Activated CD4-positive, alpha-beta memory T cell treated with anti-CD3 and anti-CD28 coated beads, Interleukin-2, amount 10 ng/mL, durations not matched to agents 7 days and 5 days (primary cell): ENCODE results near the gene ZNF597. TPM values are rescaled to one million over a fixed set of nuclear protein-coding genes. Genes with fewer than 3 reads are reported as not detected.
"Not testable (repeated sequence)": the region's sequence is repeated elsewhere in the genome, so short reads cannot be mapped to it uniquely, and the experiment has no call there.

Experiments used
- CTCF ChIA-PET: fragments of 350-600 bp; sonication (Branson Sonifier 250); formaldehyde crosslinking; loops from one replicate; lab custom pipeline; 2021; ENCODE audit warnings: antibody characterized with exemption, inconsistent platforms; lab: Charles Lee
- POLR2A ChIA-PET: fragments of 350-600 bp; sonication (Branson Sonifier 250); formaldehyde crosslinking; loops from one replicate; lab custom pipeline; 2021; ENCODE audit warnings: antibody characterized with exemption; lab: Charles Lee
- DNase-seq: peaks from one replicate; pipeline ENCODE4 v3.0.0-alpha.2; 2020
- H3K27ac Mint-ChIP-seq: one replicate; pipeline ENCODE4 v1.8.0; 2021; ENCODE audit warnings: mild to moderate bottlenecking, mixed read lengths
- H3K27me3 Mint-ChIP-seq: one replicate; pipeline ENCODE4 v1.8.0; 2021; ENCODE audit warnings: mixed read lengths
- H3K36me3 Mint-ChIP-seq: one replicate; pipeline ENCODE4 v1.8.0; 2021; ENCODE audit warnings: low read depth, mixed read lengths
- H3K4me1 Mint-ChIP-seq: one replicate; pipeline ENCODE4 v1.8.0; 2021; ENCODE audit warnings: mixed read lengths
- H3K4me3 Mint-ChIP-seq: one replicate; pipeline ENCODE4 v1.8.0; 2021; ENCODE audit warnings: mild to moderate bottlenecking, mixed read lengths
- H3K9me3 Mint-ChIP-seq: one replicate; pipeline ENCODE4 v1.8.0; 2021; ENCODE audit warnings: mixed read lengths
- total RNA-seq, 2 experiments: library from RNA; stranded (reverse); gene quantifications; one replicate each; pipeline ENCODE4 v1.2.3, GENCODE V29; 2021

Gene ZNF597
- total RNA-seq, 2 experiments from 2014 or later, result 2.1 to 2.2 TPM

- CTCF ChIA-PET, result no interaction called here
- Mint-ChIP-seq H3K4me3 (no peak overlapping the region), H3K36me3 (peaks cover 40% of the 10 kb centered on the region), H3K27ac (no peak overlapping the region), H3K9me3 (no peaks in the 10 kb centered on the region), H3K27me3 (no peaks in the 10 kb centered on the region), H3K4me1 (peaks cover 4% of the 10 kb centered on the region)
- DNase-seq, result no peak
- POLR2A ChIA-PET, result interaction anchor here (0.8 kb wide), 1 partner anchor 77 kb away, joined by 3 read pairs; no protein-coding TSS in a partner anchor
These were observed 38.7 kb upstream of the ZNF597 start for GRCh38 chr16:3481696-3482658.

- no peak overlapping the region for H3K27ac Mint-ChIP-seq
- CTCF ChIA-PET, result no interaction called here
- H3K4me3 Mint-ChIP-seq, result no peak overlapping the region
- H3K4me1 Mint-ChIP-seq, result peaks cover 4% of the 10 kb centered on the region
- DNase-seq, result no peak
- no peaks in the 10 kb centered on the region for H3K9me3 Mint-ChIP-seq
- POLR2A ChIA-PET, result interaction anchor here (0.8 kb wide), 1 partner anchor 78 kb away, joined by 3 read pairs; no protein-coding TSS in a partner anchor
- no peaks in the 10 kb centered on the region for H3K27me3 Mint-ChIP-seq
- H3K36me3 Mint-ChIP-seq, result peaks cover 38% of the 10 kb centered on the region
These were observed 37.8 kb upstream of the ZNF597 start for GRCh38 chr16:3480901-3481695.

GRCh38 chr16:3479654-3480216 is 36.4 kb upstream of the ZNF597 start:
- no peaks in the 10 kb centered on the region for H3K9me3 Mint-ChIP-seq
- peak overlapping the region; percentile 40 for H3K27ac Mint-ChIP-seq
- peaks cover 41% of the 10 kb centered on the region for H3K36me3 Mint-ChIP-seq
- H3K4me3 Mint-ChIP-seq, result no peak overlapping the region
- POLR2A ChIA-PET, result no interaction called here
- CTCF ChIA-PET, result no interaction called here
- no peaks in the 10 kb centered on the region for H3K27me3 Mint-ChIP-seq
- peaks cover 4% of the 10 kb centered on the region for H3K4me1 Mint-ChIP-seq
- no peak for DNase-seq

DNA sequence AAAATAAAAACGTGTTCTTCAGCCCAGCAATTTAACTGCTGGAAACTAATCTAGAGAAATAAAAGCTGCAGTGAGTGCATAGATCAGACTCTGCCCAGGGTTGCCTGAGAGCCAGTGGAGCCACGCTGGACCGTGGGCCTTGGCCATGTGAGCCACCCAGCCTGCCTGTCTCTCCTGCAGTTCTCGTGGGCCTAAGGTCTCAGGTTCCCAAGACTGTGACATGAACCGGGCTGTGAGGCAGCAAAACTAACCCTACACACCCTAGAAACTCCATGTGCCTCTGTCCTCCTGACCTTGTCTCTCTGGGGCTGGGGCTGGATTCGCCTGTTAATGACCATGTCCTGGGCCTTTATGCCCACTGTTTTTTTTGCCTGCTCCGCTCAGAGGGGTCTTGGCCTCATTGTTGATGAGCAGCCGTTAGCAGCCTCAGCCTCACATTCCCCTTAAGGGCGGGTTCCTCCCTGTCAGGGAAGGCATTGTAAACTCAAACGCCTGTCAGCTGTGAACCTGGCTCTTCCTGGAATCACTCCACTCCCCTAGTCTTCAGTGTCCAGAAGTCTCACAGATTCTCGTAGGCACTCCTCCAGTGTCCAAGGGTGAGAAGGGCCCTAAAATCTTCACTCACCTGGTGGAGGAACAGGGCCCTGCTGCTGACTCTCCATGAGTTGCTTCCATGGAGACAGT is 35.1 kb upstream of the ZNF597 start:
- Mint-ChIP-seq H3K36me3 (peaks cover 36% of the 10 kb centered on the region), H3K4me1 (peaks cover 4% of the 10 kb centered on the region), H3K9me3 (no peaks in the 10 kb centered on the region), H3K4me3 (no peak overlapping the region), H3K27me3 (no peaks in the 10 kb centered on the region), H3K27ac (no peak overlapping the region)
- DNase-seq, result no peak
- POLR2A ChIA-PET, result no interaction called here
- CTCF ChIA-PET, result no interaction called here

DNA sequence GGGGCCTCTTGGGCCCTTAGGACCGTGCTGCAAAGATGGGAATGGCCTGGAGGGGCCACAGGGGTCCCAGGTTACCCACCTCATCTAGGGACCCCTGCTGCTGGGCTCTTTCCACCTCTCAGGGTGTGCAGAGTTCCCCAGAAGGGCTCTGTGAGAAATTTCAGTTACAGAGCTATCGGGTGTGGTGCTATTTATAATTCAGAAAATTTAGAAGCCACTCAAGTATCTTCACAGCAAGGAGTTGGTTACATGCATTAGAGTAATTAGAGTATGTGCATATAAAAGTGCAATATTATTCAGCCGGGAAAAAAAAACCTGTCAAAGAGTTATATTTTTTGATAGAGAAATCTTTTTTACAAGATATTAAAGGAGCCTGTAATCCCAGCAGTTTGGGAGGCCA is 33.1 kb upstream of the ZNF597 start:
- Mint-ChIP-seq H3K4me3 (no peak overlapping the region), H3K36me3 (peaks cover 40% of the 10 kb centered on the region), H3K27ac (no peak overlapping the region), H3K9me3 (no peaks in the 10 kb centered on the region), H3K4me1 (peaks cover 12% of the 10 kb centered on the region), H3K27me3 (no peaks in the 10 kb centered on the region)
- no peak for DNase-seq
- ChIA-PET CTCF (no interaction called here), POLR2A (interaction anchor here (0.6 kb wide), 1 partner anchor 405 kb away, joined by 3 read pairs; no protein-coding TSS in a partner anchor)

- CTCF ChIA-PET, result no interaction called here
- Mint-ChIP-seq H3K4me1 (peaks cover 15% of the 10 kb centered on the region), H3K27me3 (no peaks in the 10 kb centered on the region)
These were observed 32.5 kb upstream of the ZNF597 start for GRCh38 chr16:3475604-3476375.

DNA sequence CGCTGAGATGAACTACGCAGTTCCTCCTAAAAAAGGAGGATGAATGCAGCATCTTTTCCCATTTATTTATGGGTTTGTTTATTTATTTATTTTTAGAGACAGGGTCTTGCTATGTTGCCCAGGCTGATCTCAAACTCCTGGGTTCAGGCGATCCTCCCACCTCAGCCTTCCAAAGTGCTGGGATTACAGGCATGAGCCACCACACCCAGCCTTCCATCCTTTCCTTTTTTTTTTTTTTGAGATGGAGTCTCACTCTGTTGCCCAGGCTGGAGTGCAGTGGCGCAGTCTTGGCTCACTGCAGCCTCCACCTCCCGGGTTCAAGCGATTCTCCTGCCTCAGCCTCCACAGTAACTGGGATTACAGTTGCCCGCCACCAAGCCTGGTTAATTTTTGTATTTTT is 31.6 kb upstream of the ZNF597 start:
- H3K4me1 Mint-ChIP-seq, result peaks cover 16% of the 10 kb centered on the region
- H3K9me3 Mint-ChIP-seq, CTCF ChIA-PET, H3K4me3 Mint-ChIP-seq, DNase-seq, H3K27ac Mint-ChIP-seq, H3K27me3 Mint-ChIP-seq: not testable (repeated sequence)
- H3K36me3 Mint-ChIP-seq, result peaks cover 46% of the 10 kb centered on the region
- POLR2A ChIA-PET, result interaction anchor here (1.4 kb wide), 1 partner anchor 24 kb away, joined by 3 read pairs; no protein-coding TSS in a partner anchor

More at GRCh38 chr16:3475604-3476375, 32.5 kb upstream of the ZNF597 start:
- POLR2A ChIA-PET, result no interaction called here
- no peak for DNase-seq
- Mint-ChIP-seq H3K4me3 (no peak overlapping the region), H3K9me3 (no peaks in the 10 kb centered on the region), H3K36me3 (peaks cover 44% of the 10 kb centered on the region), H3K27ac (no peak overlapping the region)

DNA sequence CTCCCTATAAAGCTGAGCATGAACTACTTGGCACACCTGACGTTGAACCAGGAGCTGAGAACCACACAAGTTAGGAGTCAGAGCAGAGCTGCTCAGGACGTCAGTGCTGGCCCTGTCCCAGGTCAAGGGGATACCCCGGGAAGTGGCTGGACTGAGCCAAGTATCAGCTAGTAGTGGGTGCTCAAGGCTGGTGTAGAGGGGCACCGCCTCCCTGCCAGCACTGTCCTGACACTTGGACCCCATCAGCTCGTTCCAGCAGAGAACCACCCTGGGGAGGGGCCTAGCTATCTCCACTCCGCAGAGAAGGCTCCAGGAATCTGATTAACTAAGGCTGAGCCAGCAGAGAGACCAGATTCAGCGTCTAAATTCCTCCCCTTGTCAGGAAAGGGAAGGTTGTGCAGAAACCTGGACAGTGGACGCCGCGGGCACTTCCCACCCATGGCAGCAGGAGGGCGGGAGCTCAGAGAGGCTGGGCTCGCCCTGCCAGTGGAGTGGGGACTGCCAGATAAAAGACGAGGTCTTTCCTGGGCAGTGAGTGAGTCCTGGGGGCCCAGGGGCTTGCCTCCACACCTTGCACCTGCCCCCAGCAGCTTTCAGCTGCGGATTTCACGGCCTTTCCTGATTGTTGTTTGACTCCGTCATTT is 31.0 kb upstream of the ZNF597 start:
- H3K4me1 Mint-ChIP-seq, result peaks cover 13% of the 10 kb centered on the region
- ChIA-PET POLR2A (interaction anchor here (1.4 kb wide), 1 partner anchor 25 kb away, joined by 3 read pairs; no protein-coding TSS in a partner anchor), CTCF (no interaction called here)
- no peak overlapping the region for H3K27ac Mint-ChIP-seq
- H3K9me3 Mint-ChIP-seq, result no peaks in the 10 kb centered on the region
- H3K36me3 Mint-ChIP-seq, result peaks cover 41% of the 10 kb centered on the region
- H3K27me3 Mint-ChIP-seq, result no peaks in the 10 kb centered on the region
- H3K4me3 Mint-ChIP-seq, result no peak overlapping the region
- no peak for DNase-seq

DNA sequence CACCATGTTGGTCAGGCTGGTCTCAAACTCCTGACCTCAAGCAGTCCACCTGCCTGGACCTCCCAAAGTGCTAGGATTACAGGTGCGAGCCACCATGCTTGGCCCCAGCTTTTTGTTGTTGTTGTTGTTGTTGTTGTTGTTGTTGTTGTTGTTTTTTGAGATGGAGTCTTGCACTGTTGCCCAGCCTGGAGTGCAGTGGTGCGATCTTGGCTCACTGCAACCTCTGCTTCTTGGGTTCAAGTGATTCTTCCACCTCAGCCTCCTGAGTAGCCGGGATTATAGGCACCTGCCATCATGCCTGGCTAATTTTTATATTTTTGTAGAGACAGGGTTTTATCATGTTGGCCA is 30.3 kb upstream of the ZNF597 start:
- H3K9me3 Mint-ChIP-seq, H3K27ac Mint-ChIP-seq, H3K27me3 Mint-ChIP-seq, H3K4me3 Mint-ChIP-seq, DNase-seq, CTCF ChIA-PET: not testable (repeated sequence)
- POLR2A ChIA-PET, result interaction anchor here (1.4 kb wide), 1 partner anchor 26 kb away, joined by 3 read pairs; no protein-coding TSS in a partner anchor
- H3K36me3 Mint-ChIP-seq, result peaks cover 37% of the 10 kb centered on the region
- H3K4me1 Mint-ChIP-seq, result peaks cover 12% of the 10 kb centered on the region

- Mint-ChIP-seq H3K4me3 (no peak overlapping the region), H3K36me3 (peaks cover 37% of the 10 kb centered on the region), H3K27ac (peak overlapping the region; percentile 45), H3K9me3 (no peaks in the 10 kb centered on the region), H3K27me3 (no peaks in the 10 kb centered on the region), H3K4me1 (peaks cover 12% of the 10 kb centered on the region)
- POLR2A ChIA-PET, result no interaction called here
- DNase-seq, result no peak
- CTCF ChIA-PET, result no interaction called here
These were observed 29.7 kb upstream of the ZNF597 start for GRCh38 chr16:3472878-3473595.

DNA sequence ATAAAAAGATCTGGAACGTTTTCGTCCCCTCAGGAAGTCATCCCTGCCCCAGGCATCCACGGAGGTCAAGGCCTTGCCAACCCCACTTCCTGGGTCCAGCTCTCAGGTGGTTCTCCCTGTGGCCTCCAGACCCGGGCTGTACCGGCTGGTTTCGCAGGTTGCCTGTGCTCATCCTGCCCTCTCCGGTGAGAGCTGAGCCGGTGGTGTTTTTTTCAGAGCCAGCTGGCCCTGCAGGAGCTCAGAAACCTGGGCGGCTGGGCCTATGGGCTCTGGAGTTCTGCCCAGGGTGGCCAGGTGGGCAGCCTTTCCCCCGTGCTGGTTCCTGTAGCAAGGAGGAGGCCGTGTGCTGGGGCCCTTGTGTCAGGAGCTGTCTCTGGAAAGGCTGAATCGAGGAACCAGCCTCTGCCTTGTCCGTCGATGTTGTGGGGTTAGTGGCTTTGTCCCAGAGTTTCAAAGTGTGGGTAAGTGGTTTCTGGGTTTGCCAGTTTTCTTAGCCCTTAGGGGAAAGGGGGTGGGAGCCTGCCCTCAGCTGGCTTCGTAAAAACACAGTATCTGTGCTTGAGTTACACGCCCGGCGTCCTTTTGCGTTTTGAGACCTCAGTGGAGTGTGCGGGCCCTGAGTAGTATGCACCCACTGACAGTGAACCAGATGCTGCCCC is 28.3 kb upstream of the ZNF597 start:
- POLR2A ChIA-PET, result no interaction called here
- CTCF ChIA-PET, result no interaction called here
- DNase-seq, result no peak
- no peaks in the 10 kb centered on the region for H3K27me3 Mint-ChIP-seq
- no peaks in the 10 kb centered on the region for H3K9me3 Mint-ChIP-seq
- H3K4me3 Mint-ChIP-seq, result no peak overlapping the region
- peaks cover 22% of the 10 kb centered on the region for H3K4me1 Mint-ChIP-seq
- no peak overlapping the region for H3K27ac Mint-ChIP-seq
- H3K36me3 Mint-ChIP-seq, result peaks cover 45% of the 10 kb centered on the region
